ENCODE results near the gene MEX3D.

DNA sequence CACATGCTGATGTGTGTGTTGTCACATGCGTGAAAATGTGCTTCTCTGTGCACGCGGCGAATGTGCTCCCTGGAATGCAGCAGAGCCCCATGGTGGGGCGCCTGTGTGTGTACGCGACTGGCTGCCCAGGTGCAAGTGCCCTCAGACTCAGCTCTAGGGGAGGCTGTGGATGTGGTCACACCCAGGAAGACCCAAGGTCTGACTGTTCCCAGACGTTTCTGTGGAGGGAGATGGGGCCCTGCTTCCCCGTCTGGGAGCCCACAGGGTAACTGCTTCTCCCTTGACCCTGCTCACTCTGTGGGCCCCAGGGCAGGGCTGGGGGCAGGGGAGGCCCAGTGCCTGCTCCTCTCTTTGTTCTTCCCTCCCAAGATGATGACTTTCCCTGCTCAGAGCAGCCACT is 45.0 kb upstream of the MEX3D start:
- TF ChIP-seq CTCF (IDR thresholded peaks at IDR 0.05) (no peak), POLR2AphosphoS5 (IDR thresholded peaks at IDR 0.05) (no peak), POLR2A (IDR thresholded peaks at IDR 0.05) (no peak)

Measured in stomach (tissue), 4 donors.